Activated CD4-positive, CD25-positive, alpha-beta regulatory T cell treated with anti-CD3 and anti-CD28 coated beads, Interleukin-2, amount 50 U/mL, for 16 hours (primary cell): ENCODE results near the gene EIF4H.
A peak's percentile ranks its signal among the peaks of the same experiment; 100 is the strongest.
"Not testable (repeated sequence)": the region's sequence is repeated elsewhere in the genome, so short reads cannot be mapped to it uniquely, and the experiment has no call there.

Experiments
- DNase-seq: peaks from one replicate; pipeline ENCODE4 v3.0.0-alpha.2; 2020; ENCODE audit warnings: low read depth, low spot score

EIF4H gene

DNA sequence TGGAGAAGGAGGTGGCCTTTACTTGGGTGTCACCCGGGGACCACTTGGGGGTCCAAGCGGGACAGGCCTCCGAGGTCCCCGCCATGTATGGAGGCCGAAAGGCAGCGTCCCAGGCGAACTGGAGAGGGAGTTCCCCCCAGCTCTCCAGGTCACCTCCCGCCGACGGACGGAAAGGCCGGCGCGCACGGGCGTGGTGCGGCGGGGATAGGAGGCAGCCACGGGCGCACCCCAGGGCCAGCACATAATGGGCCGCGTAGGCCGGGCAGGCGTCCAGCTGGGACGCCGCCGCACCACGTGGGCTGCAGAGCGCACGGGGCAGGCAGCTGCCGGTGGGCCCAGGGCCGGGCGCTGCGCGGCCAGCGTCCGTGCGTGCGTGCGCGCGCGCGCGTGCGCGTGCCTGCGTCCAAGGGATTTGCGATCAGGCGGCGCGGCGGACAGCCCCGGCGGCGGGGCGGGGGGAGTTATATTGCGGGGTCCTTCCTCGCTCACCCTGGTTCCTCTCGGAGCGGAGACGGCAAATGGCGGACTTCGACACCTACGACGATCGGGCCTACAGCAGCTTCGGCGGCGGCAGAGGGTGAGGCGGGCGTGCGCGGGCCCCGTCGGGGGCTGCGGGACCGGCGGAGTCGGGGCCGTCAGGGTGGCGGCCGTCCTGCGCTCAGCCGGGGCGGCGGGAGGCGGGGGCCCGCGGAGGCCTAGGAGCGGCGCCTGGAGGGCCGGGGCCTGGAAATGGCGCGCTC, at the start of gene EIF4H:
Gene EIF4H, plus strand, starts transcription at position 491 of the 740 bp plus-strand sequence. Its CDS starts 28 bp downstream, at position 519.
- peak; percentile 87 for DNase-seq

DNA sequence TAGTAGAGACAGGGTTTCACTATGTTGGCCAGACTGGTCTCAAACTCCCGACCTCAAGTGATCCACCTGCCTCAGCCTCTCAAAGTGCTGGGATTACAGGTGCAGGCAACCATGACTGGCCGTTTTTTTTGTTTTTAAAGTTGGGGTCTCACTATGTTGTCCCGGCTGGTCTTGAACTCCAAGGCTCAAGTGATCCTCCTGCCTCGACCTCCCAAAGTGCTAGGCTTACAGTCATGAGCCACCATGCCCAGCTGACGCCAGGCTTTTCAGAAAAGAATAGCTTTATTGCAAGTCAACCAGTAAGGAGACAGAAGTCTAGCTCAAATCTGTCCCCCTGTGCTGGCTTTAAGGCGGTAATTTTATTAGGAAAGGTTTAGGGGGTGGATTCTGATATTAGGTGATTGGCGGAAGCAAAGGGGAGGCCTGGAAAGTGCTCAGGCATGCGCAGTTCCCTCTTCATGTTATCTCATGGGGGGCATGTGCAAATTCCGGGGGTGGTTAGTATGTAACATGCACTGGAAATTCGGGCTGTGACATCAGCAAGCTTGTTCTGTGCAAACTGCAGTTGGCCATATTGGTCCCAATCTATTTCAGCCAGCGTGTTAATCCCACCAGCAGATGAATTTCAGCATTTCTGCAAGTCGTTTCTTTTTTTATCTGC, 47.8 kb upstream of the EIF4H start:
- no peak for DNase-seq

DNA sequence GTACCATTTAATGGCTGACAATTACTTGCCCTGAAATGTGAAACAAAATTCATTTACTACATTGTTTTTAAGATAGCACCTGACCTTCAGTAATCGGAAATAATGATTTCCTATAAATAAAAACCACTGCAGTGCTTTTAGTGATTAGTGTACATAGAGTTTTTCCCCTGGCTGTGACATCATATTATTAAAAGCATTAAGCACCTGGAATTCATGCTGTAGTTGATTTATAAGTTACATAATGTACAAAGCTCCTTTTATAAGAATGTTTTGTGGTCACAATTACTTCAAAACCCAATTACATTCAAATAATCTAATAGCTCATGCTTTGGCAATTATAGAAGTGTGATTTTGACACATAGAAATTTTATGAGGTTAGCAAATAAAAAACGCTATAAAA, 44.3 kb upstream of the EIF4H start:
- DNase-seq, result no peak

DNA sequence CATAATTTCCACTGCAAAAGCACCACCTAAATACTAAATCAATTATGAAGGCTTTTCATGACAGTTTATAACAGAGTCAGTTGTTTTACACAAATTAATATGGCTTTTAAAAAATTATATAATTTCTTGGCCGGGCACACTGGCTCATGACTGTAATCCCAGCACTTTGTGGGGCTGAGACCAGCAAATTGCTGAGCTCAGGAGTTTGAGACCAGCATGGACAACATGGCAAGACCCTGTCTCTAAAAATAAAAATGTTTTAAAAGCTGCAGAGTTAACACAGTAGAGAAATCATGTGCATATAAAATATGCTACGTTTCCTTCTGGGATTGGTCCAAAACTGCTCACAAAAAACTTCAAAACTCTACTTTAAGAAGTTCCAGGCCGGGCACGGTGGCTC, 43.6 kb upstream of the EIF4H start:
- DNase-seq, result no peak

DNA sequence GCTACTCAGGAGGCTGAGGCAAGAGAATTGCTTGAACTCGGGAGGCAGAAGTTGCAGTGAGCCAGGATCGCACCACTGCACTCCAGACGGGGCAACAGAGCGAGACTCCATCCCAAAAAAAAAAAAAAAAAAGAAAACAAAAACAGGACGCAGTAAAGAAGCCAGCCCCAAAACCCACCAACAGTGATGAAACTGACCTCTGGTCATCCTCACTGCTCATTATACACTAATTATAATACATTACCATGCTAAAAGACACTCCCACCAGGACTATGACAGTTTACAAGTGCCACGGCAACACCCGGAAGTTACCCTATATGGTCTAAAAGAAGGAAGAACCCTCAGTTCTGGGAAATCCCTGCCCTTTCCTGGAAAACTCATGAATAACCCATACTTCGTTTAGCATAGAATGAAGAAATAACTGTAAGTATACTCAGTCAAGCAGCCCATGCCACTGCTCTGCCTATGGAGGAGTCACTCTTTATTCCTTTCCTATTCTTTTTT, 40.0 kb upstream of the EIF4H start:
- DNase-seq, result no peak

DNA sequence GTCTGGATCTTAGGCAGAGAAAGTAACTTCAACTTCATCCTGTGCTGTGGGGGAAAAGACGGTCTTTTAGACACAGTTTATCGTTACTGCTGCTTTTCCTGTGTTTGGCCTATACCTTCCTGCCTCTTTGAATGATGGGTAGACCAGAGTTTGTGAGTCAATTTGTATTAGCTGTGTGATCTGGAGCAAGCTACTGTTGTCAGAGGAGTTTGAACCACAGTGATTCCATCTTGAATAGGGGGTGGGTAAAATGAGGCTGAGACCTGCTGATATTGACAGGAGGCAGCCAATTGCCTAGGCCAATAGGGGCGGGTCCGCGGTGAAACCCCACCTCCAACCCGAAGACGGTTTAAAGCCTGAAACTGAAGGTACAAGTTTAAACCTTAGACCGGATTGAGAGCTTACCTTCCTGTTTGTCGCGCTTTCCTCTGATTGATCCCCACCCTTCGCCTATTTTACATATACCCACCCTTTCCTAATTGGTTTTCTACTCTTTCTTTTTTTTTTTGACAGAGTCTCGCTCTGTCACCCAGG, 35.8 kb upstream of the EIF4H start:
- DNase-seq, result no peak

DNA sequence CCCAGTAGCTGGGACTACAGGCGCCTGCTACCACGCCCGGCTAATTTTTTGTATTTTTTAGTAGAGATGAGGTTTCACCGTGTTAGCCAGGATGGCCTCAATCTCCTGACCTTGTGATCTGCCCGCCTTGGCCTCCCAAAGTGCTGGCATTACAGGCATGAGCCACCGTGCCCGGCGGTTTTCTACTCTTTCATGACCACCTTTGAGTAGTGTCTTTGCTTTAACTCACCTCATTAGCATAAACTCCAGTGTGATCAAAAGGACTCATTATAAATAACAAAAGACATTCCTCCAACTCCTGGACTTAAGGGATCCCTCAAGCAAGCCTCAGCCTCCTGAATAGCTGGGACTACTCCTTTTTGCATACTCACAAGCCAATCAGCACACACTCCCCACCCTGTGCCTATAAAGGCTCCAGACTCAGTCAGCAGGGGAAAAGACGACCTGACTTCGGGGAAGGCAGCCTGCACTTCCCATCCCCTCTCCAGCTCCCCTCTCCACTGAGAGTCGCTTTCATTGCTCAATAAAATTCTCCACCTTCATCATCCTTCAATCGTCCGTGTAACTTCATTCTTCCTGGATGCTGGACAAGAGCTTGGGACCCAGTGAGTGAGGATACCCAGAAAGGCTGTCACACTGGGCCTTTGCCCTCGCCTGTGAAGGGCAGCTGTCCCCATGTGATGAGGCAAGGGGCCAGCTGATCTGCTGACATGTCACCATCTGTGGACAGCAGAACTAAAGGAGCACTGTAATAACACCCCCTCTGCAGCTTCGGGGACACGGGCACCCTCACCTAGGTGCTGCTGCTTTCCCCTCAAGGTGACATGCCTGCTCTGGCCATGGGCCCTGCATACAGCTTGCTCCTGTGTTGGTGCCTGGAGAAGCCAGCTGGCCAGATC, 35.0 kb upstream of the EIF4H start:
- no peak for DNase-seq

DNA sequence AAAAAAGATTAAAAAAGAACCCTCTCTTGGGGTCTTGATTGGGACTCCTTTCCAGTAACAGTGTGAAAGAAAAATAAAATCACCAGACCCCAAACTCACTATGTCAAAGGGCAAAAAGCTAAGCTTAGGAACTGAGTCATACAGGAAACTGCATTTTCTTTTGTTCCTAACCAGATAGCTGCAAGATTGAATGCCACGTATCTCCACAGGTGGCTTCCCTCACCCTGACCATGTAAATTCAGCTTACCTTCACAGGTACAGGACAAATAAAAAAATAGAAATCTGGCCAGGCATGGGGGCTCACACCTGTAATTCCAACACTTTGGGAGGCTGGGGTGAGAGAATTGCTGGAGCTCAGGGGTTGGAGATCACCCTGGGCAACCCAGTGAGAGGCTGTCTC, 32.5 kb upstream of the EIF4H start:
- no peak for DNase-seq

DNA sequence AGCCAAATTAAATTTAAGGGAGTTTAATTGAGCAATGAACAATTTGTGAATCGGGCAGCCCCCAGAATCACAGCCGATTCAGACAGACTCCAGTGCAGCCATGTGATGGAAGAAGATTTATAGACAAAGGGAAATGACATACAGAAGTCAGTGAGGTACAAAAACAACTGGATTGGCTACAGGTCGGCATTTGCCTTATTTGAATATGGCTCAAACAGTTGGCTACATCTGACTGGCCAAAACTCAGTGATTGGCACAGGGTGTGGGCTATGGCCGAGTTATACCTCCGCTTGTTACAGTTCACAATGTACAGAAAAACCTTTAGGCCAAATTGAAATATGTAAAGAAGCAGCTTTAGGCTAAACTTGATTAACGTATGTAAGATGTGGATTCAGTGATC, 30.8 kb upstream of the EIF4H start:
- no peak for DNase-seq

DNA sequence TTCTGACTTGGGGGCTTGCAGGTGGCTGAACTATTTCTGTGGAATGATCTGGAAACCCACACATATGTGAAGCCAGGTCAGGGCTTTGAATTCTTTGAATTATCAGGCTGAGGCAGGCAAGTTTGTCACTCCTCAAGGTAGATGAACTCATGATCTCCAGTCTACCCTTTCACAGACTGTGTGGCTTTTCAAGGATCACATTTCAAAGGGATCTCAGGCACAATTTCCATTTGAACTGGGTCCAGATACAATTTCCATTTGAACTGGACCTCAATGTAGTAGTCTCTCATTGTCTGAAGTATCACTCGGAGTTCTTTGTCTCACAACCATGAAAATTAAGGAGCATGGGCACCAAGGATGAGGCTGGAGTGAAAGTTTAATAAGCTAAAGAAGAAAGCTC, 25.7 kb upstream of the EIF4H start:
- DNase-seq, result no peak

DNA sequence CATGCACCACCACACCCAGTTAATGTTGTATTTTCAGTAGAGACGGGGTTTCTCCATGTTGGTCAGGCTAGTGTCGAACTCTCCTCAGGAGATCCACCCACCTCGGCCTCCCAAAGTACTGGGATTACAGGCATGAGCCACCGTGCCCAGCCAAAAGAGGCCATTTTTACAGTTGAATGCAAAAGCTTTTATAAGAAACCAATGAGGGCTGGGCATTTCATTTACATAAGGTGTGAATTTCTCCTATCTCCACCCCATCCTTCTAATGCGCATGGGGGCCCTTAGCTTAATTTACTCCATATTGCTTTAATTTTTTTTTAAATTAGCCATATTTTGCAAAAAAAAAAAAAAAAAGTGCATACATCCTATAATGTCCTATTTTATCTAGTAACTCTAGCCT, 25.1 kb upstream of the EIF4H start:
- no peak for DNase-seq

DNA sequence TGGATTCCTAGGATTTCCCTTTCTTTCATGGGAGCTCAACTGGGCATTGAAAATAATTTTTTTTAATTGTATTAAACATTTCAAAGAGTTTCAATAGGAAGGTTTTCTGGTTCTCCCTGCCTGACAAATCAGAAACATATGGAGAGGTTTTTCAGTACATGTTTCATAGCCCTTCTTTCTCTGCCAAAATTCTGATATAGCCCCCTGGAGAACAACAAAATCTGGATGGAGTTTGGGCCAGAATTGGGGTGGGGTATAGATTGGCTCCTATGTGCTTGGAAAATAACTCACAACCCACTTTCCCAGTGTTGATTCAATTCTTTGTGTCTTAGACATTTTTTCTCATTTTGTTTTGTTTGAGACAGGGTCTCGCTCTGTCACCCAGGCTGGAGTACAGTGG, 24.6 kb upstream of the EIF4H start:
- no peak for DNase-seq

DNA sequence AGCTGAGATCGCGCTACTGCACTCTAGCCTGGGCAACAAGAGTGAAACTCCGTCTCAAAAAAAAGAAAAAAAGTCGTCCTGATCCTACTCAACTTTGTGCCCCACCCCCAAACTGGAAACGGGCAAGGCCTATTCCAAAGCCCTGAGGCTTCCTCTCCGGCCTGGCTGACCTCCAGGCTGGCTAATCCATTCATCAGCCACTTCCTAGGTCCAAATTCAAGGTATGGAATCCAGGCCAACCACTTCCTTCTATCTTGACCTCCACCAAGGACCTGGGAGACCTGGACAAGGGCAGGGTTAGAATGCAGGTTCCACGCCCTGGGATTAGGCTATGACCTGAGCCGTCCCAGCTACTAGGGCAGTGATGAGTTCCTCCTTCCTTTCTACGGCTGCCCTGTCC, 20.4 kb upstream of the EIF4H start:
- no peak for DNase-seq

DNA sequence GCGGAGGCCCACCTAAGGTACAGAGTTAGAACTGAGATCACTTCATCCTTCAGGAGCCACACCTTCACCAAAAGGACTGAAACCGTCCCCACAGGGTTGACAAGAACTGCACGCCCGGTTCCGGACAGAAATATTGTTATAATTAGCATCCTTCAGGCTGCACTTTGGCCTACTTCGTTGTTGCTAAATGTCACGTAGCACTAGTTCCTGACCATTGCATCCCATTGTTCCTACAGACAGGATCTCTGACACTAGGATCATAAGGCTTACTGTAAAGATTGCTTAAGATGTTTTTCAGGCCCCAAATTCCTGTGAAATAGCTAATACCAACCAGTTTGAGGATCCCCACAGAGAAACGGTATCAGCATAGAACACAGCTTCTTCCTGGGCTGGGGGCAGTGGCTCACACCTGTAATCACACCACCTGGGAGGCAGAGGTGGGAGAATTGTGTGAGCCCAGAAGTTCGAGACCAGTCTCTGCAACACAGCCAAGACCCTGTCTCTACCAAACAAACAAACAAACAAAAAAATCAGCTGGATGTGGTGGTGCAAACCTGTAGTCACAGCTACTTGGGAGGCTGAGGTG, 18.3 kb upstream of the EIF4H start:
- DNase-seq, result no peak

DNA sequence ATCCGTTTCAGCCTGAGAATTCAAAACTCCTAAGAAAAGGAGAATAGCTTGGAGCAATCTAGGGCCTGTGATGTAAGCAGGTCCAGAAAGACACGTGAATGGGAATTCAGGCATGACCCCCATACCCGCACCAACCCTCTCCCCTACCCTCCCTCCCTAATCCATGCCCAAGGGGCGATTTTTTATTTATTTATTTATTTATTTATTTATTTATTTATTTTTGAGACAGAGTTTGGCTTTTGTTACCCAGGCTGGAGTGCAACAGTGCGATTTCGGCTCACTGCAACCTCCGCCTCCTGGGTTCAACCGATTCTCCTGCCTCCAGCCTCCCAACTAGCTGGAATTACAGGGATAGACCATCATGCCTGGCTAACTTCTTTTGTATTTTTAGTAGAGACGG, 16.6 kb upstream of the EIF4H start:
- DNase-seq, result no peak

DNA sequence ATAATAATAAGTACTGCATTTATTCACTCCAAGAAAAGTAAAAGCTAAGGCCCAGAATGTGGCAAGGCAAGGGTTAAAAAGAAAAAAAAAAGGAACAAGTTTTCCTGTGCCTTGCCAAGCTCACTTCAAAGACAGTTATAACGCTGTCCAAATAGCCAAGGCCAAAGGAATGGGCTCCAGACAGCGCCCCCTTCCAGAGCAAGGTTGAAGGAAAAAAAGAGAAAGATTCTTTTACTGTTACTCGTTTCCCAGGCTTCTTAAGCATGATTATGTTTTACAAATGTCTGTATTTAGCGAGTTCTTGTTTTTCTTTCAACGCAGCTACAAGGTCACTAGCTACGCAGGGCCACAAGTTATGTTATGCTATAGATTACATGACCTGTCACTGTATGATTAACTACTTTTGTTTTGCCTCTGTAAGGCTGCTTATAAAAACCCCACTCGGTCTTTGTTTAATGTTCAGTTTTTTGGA, 9.1 kb upstream of the EIF4H start:
- no peak for DNase-seq

DNA sequence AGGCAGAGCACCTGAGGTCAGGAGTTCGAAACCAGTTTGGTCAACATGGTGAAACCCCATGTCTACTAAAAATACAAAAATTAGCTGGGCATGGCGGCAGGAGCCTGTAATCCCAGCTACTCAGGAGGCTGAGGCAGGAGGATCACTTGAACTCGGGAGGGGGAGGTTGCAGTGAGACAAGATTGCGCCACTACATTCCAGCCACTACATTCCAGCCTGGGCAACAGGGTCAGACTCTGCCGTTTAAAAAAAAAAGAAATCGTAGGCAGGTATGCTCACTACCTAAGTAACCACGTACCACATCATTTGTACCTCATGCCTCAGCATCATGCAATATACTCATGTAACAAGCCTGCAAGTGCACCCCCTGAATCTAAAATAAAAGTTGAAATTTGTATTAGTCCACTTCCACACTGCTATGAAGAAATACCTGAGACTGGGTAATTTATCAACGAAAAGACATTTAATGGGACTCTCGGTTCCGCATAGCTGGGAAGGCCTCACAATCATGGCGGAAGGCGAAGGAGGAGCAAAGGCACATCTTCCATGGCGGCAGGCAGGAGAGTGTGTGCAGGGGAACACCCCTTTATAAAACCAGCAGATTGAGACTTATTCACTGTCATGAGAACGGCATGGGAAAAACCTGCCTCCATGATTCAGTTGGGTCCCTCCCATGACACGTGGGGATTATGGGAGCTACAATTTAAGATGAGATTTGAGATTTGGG, 8.1 kb upstream of the EIF4H start:
- DNase-seq, result no peak

DNA sequence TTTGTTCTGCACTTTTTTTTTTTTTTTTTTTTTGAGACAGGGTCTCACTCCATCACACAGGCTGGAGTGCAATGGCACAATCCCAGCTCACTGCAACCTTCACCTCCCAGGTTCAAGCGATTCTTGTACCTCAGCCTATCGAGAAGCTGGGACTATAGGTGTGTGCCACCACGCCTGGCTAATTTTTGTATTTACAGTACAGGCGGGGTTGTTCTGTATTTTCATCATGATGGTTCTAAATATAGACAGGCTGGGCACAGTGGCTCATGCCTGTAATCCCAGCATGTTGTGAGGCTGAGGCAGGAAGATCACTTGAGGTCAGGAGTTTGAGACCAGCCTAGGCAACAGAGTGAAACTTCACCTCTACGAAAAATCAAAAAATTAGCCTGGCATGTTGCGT, 6.8 kb upstream of the EIF4H start:
- DNase-seq, result not testable (repeated sequence)

DNA sequence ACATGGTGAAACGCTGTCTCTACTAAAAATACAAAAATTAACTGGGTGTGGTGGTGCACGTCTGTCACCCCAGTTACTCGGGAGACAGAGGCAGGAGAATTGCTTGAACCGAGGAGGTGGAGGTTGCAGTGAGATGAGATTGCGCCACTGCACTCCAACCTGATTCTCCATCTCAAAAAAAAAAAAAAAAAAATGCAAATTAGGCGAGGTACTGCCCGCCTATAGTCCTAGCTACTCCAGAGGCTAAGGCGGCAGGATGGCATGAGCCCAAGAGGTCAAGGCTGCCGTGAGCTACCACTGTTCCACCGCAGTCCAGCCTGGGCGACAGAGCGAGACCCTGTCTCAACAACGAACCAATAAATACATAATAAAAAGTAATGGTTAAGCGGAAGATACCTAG, 1.1 kb upstream of the EIF4H start:
- no peak for DNase-seq

DNA sequence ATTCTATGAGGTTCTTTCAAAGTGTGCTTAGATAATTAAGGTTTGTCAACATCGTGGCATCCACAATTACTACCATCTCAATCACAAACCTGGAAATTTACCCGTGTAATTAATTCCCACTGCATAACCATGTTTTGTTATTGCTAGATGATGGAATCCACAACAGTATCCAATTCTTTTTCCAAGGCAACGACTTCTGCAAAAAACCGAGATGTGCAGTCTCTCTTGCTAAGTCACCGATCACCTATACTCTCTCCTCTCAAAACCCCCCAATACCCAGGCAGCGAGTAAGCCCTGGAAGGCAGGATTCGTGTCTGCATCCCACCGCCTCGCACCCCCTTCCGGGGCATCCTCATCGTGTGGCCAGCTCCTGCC, 678 bp upstream of the EIF4H start:
- DNase-seq, result no peak

DNA sequence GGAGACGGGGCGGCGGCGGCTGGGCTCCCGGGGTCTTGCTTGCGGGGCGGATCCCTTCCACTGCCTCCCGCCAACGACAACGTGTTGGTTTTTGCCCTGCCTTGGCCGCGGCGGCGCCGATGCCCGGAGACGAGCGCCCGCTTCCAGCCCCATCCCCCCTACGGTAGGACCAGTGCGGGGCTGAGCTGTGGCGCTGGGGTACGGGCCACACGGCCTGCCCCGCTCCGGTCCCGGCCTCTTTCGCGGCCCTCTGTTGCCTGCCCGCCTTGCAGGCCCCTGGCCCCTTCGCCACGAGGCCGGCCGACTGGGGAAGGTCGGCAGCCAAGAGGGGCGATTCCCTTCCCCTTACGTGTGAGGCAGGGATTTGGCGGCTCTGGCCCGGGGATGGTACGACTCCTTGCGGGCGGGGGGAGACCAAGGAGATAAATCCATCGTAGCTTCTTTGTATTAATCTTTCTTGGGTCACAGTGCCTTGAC, 488 bp downstream of the EIF4H start:
- peak; percentile 1 for DNase-seq
